G401 (cell line): ENCODE data around the gene ATP11C. TPM values are rescaled to one million over a fixed set of nuclear protein-coding genes. Genes with fewer than 3 reads are reported as not detected.
"Not testable (repeated sequence)": the region's sequence is repeated elsewhere in the genome, so short reads cannot be mapped to it uniquely, and the experiment has no call there.

Source experiments
- DNase-seq: peaks from one replicate; pipeline ENCODE4 v3.0.0-alpha.2; 2015; ENCODE audit warnings: low spot score
- in situ Hi-C: cut with HindIII; loops from 2 replicates; pipeline ENCODE4 v1.10.0; 2016; ENCODE audit warnings: low sequenced_read_pairs, mixed read lengths
- total RNA-seq: library from RNA; depleted of rRNA; stranded (reverse); fragments of >200 nt; shearing (Covaris generic); gene quantifications from 2 replicates; pipeline ENCODE4 v1.2.3, GENCODE V29; 2014

The ATP11C gene
- total RNA-seq, 1 experiment from 2014 or later: not detected

- in situ Hi-C loops: no loop called here
- peak; percentile 11 for DNase-seq
Measured at GRCh38 chrX:139930401-139930800, 2.5 kb downstream of the ATP11C start.

DNA sequence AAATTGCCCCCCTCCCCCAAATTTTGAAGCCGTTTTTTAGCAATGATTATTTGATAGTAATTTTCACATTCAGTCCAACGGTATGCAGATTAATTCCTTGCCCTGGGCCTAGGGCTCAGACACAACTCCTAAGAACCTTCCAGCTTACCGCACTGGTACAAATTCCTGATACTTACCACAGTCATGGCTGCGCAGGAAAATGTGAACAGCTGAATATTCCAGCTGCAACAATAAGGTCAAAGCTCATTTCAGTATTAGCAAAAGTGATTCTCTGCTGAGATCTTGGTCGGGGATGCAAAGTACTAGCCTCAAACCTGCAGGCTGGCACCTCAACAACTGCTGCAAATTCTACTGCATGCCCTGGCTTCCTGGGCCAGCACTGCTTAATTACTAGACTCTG, 3.0 kb downstream of the ATP11C start:
- in situ Hi-C loops: no loop called here
- DNase-seq: peak; percentile 27

DNA sequence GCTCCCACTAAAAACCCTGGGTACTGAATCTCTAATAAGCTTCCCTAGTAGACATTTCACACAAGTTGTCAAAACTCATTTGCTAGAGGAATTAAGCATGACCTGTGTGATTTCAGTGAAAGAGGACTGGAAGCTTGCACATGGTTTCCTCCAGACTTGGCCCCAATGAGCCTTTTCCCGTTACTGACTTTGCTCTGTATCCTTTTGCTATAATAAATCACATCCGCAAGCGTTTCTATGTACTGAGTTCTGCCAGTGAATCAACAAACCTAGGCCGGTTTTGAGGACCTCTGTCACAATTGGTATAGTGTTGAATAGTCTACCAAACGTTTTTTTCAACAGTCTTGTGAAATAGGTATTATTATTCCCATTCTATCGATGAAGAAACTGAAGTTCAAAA, 8.2 kb downstream of the ATP11C start:
- in situ Hi-C loops: no loop called here
- DNase-seq: no peak

- in situ Hi-C loops: no loop called here
- no peak for DNase-seq
Measured at GRCh38 chrX:139924069-139924695, 8.7 kb downstream of the ATP11C start.

GRCh38 chrX:139921142-139921541, 11.7 kb downstream of the ATP11C start:
- in situ Hi-C loops, DNase-seq: not testable (repeated sequence)

- in situ Hi-C loops: no loop called here
- DNase-seq: no peak
Measured at GRCh38 chrX:139920316-139920715, 12.5 kb downstream of the ATP11C start.

GRCh38 chrX:139914421-139914820, 18.4 kb downstream of the ATP11C start:
- DNase-seq: no peak

DNA sequence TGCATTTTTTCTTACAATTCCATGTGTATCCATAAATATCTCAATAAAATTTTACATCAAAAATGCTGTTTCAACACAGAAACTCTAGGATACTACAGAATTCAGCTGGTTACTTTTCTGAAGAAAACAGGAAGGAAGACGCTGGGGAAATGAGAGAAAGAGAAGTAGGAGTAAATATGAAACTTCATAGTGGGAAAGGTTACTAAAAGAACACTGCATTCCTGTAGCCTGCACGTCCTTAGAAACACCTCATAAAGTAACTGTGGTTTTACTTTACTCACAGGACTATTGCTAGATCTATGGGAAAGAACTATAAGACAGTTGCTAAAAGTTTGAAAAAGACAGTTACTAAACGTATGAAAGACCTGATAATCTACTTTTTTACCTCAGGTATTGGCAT, 23.1 kb downstream of the ATP11C start:
- no peak for DNase-seq
- in situ Hi-C loops: no loop called here

More at GRCh38 chrX:139914421-139914820, 18.4 kb downstream of the ATP11C start:
- in situ Hi-C loops: no loop called here

- in situ Hi-C loops: no loop called here
- no peak for DNase-seq
Measured at GRCh38 chrX:139907078-139907477, 25.8 kb downstream of the ATP11C start.

- in situ Hi-C loops: no loop called here
Measured at GRCh38 chrX:139905743-139906142, 27.1 kb downstream of the ATP11C start.

GRCh38 chrX:139905051-139905450, 27.8 kb downstream of the ATP11C start:
- no peak for DNase-seq
- in situ Hi-C loops: no loop called here

More at GRCh38 chrX:139905743-139906142, 27.1 kb downstream of the ATP11C start:
- DNase-seq: no peak

- no peak for DNase-seq
- in situ Hi-C loops: no loop called here
Measured at GRCh38 chrX:139903210-139903609, 29.6 kb downstream of the ATP11C start.

GRCh38 chrX:139902559-139902958, 30.3 kb downstream of the ATP11C start:
- DNase-seq: no peak
- in situ Hi-C loops: no loop called here

DNA sequence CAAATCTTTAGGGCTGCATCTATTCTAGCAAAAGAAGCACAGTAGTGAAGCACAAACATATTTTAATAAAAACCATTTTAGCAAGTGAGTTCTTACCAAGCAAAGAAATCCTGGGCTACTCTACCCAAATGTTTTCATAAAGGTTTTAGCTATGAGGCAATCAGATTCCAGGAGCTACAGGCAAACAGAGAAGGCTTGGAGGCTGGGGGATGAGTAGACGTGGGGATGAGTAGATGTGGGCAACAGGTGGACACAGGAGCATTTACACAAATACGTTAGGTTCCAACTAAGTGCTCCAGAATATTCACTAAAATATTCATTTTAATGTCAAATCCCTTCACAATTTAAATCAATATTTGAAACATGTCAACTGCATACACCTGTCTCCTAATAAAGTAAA, 34.5 kb downstream of the ATP11C start:
- no peak for DNase-seq

GRCh38 chrX:139892512-139892911, 40.3 kb downstream of the ATP11C start:
- in situ Hi-C loops: no loop called here

More for the DNA sequence above, 34.5 kb downstream of the ATP11C start:
- in situ Hi-C loops: no loop called here

DNA sequence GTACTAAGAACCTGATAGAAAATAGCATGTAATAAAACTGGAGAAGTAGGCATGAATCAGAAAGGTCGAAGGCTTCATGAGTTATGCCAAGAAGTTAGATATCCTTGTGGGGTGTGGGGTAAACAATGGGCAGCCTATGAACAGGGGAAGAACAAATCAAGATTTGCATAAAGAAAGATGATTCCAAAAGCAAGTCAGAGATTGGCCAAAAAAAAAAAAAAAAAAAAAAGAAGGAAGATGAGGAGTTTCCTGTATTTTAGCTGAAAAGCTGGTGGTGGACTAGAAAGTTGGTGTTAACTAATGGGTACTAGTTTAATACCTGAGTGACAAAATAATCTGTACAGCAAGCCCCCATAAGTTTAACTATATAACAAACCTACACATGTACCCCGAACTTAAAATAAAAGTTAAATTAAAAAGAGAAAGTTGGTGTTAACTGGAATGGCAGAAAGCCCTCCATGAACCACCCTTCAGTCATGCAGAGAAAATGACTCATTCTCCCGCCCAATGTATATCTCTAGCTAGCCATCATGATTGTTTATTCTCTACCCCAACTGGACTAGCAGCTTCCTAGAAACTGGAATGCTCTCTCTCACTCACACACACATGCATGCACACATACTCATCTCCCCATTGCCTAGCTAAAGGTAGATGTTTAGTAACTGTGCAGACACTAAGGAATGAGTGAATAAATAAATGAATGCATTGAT, 41.7 kb downstream of the ATP11C start:
- no peak for DNase-seq
- in situ Hi-C loops: no loop called here

More at GRCh38 chrX:139892512-139892911, 40.3 kb downstream of the ATP11C start:
- DNase-seq: no peak

- in situ Hi-C loops: no loop called here
- DNase-seq: no peak
Measured at GRCh38 chrX:139889760-139890159, 43.1 kb downstream of the ATP11C start.

DNA sequence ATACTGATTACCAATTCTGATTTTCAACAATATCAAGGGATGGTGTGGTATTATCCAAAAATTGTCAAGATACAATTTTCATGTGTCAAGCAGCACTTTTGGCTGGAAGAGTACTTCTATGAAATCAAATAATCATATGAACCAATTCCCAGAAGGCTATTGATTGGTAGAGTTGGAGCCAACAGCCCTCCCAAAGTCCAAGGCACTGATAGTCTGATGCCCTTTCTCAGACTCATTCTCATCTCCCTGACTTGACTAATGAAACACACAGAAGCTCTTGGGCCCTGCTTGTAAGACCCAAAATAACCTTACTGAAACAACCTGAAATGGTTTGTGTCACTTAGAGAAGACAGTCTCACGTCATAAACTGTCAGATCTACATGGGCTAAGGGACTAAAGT, 48.9 kb downstream of the ATP11C start:
- in situ Hi-C loops: no loop called here
- DNase-seq: no peak

DNA sequence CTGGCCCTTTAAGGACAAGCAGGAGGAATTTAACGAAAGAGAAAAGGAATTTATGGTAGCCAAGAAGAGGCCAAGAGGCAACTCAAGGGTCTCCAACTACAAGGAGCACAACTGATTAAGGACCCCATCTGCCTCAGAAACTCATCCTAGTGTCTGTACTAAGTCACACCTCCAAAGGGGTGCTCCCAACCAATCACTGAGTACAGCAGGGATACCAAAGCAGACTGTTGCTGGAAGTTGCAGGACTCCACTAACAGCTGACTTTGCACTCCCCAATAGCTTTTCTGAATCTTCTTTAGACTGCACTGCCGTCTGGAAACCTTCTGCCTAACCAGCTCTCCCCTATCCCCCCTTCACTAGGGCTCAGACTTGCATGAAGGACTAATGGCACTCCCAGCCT, 50.6 kb downstream of the ATP11C start:
- in situ Hi-C loops: no loop called here
- no peak for DNase-seq

DNA sequence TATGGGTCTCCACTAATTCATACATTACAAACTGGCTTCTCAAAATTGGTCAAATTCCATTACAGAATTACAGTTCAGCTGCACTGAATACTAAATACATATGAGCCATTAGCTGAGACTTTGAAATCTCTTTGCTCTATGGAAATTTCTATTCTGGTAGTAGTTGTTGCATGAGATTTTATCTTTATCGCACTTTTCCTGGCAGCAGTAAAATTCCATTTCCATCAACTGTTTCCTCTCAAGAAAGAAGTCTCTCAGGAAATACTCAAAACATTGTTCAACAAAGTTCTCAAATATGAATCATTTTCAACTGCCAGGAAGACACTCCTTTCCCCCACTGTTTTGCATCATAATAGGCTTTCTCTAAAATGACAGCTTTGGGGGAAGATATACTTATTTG, 51.3 kb downstream of the ATP11C start:
- in situ Hi-C loops: no loop called here
- DNase-seq: no peak

GRCh38 chrX:139881130-139881529, 51.7 kb downstream of the ATP11C start:
- in situ Hi-C loops: no loop called here
- no peak for DNase-seq
